Upper lobe of left lung (tissue), 6 donors: ENCODE data around the gene OPN1SW. TPM values are rescaled to one million over a fixed set of nuclear protein-coding genes. Genes with fewer than 3 reads are reported as not detected.

ENCODE experiments used
- ATAC-seq, 2 donors: fragments of 200-7000 bp; cut with Tn5 transposase; one replicate each; pipeline ENCODE4 v1.9.1; 2022; ENCODE audit warnings: mild to moderate bottlenecking in 2 of 2, moderate library complexity in 2 of 2; ENCODE audit not compliant: low FRiP score in 2 of 2
- DNase-seq, 2 donors: peaks; one replicate each; pipeline ENCODE4 v3.0.0-alpha.2; 2019 to 2020
- H3K27ac ChIP-seq, 4 donors: fragments of 200-600 bp; sonication (generic); one replicate each; pipeline ENCODE4 v1.5.1; 2016 to 2019
- H3K27me3 ChIP-seq, 4 donors: fragments of 200-600 bp; sonication (generic); one replicate each; pipeline ENCODE4 v1.5.1; 2017 to 2019
- H3K36me3 ChIP-seq, 4 donors: fragments of 200-600 bp; sonication (generic); one replicate each; pipeline ENCODE4 v1.5.1; 2016 to 2019
- H3K4me1 ChIP-seq, 4 donors: fragments of 200-600 bp; sonication (generic); one replicate each; pipeline ENCODE4 v1.5.1; 2018 to 2019
- H3K4me3 ChIP-seq, 4 donors: fragments of 200-600 bp; sonication (generic); one replicate each; pipeline ENCODE4 v1.5.1; 2017 to 2019; ENCODE audit warnings: mild to moderate bottlenecking in 2 of 4, moderate library complexity in 1 of 4
- H3K9me3 ChIP-seq, 4 donors: fragments of 200-600 bp; sonication (generic); one replicate each; pipeline ENCODE4 v1.5.1; 2018 to 2019
- EP300 ChIP-seq, 4 donors: sonication (generic); formaldehyde crosslinking; IDR thresholded peaks; one replicate each; pipeline ENCODE4 v1.5.1; 2017; ENCODE audit warnings: antibody characterized with exemption in 4 of 4, control low read depth in 2 of 4
- POLR2A ChIP-seq, 4 donors: fragments of 450-650 bp; IDR thresholded peaks; one replicate each; pipeline ENCODE4 v1.5.1; 2016 to 2017; ENCODE audit warnings: antibody characterized with exemption in 4 of 4, mild to moderate bottlenecking in 2 of 4
- POLR2AphosphoS5 ChIP-seq, 2 donors: sonication (generic); formaldehyde crosslinking; IDR thresholded peaks; one replicate each; pipeline ENCODE4 v1.5.1; 2017; ENCODE audit warnings: antibody characterized with exemption in 2 of 2
- WGBS, 2 donors: methylation state at CpG; one replicate each; pipeline ENCODE4 v1.1.5; 2017 to 2018; 5-methylcytosine and 5-hydroxymethylcytosine counted together
- total RNA-seq, 6 donors: library from RNA; depleted of rRNA in 4 of 6; stranded (reverse); fragments of >200 nt in 4 of 6; gene quantifications; one replicate each; pipeline versions ENCODE4 v1.1.0 to v1.2.1, GENCODE V29; 2016 to 2021
- TF ChIP-seq, protein P1 (sequence below), 6 experiments: fragments of 450-650 bp in 4 of 6; fragments of 200-600 bp in 2 of 6; sonication (generic) in 2 of 6; IDR thresholded peaks; one replicate each; pipeline ENCODE4 v1.5.1; 2016 to 2019; ENCODE audit warnings: antibody characterized with exemption in 6 of 6
- donor health status: DM: no; HTN: no; CAD: no; lungs with moderate emphysema.
- donor health status: DM: no; HTN: yes; CAD: no; lungs with severe emphysema.

Gene OPN1SW
- total RNA-seq, 6 donors from 2014 or later, result not detected

DNA sequence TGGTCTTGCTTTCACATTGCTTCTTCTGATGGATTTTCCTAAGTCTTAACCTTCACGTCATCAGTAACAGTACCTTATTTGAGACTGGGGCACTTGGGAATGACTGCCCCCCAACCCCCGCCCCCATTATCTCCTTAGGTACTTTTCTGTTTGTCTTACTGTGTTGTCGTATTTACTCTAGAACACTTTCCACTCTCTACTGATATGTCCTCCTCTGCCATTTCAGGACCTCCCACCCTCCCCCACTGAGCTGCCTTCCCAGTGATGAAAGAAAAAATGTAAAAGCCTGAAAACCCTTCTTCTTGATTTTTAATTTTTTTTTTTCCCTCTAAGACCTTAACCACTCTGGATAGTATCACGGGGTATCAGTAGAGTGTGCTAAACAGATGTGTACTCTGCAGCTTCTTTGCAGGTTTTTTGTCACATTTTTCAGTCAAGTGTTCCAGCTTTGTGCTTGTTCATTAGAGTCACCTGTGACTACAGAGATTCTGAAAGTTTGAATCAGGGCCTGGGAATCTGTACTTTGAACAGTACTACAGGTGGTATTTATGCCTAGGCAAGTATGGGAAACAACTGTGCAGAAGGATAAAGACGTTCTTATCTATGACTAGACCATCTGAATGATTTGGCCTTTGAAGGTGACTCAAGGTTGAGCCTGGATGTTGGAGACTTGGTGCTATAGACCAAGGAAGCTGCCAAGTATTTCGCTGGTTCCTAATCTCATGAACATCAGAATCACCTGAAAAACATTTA, 28.1 kb downstream of the OPN1SW start:
- DNase-seq (no peak), ATAC-seq (no peak)
- no peaks in the 10 kb centered on the region for H3K27me3 ChIP-seq
- no peak overlapping the region for H3K4me3 ChIP-seq
- H3K27ac ChIP-seq, result no peak overlapping the region
- H3K4me1 ChIP-seq, result peaks cover 0 to 13% (median 0%) of the 10 kb centered on the region in 4 donors
- H3K36me3 ChIP-seq, result peaks cover 11 to 47% (median 23%) of the 10 kb centered on the region in 4 donors
- no peak for TF ChIP-seq EP300 (IDR thresholded peaks at IDR 0.05)
- no peak for TF ChIP-seq POLR2AphosphoS5 (IDR thresholded peaks at IDR 0.05)
- H3K9me3 ChIP-seq, result no peaks in the 10 kb centered on the region
- 77 to 85% methylated on average over 6 of the region's 6 CpGs for WGBS, 2 donors

DNA sequence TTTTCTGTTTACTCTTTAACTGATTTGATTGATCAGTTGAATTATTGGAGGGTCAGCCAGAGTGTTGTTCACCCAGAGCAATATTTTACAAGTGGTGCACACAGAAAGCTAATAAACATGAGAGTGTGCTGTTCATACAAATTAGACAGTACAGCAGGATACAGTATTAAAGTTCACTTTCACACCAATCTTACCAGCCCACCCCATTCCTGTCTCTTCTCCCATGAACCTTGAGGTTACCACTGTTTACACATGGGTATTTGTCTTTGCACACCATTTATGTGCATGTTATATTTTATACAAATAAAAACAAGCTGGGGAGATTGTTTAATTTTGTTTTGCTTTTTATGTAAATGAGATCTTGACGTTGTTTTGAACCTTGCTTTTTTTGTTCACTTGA, 29.9 kb downstream of the OPN1SW start:
- peaks cover 7 to 31% (median 17%) of the 10 kb centered on the region in 4 donors for H3K4me1 ChIP-seq
- no peak overlapping the region for H3K4me3 ChIP-seq
- ATAC-seq (no peak), DNase-seq (no peak)
- H3K27ac ChIP-seq, result no peak overlapping the region
- 74 to 83% methylated on average over 1 of the region's 1 CpG for WGBS, 2 donors
- TF ChIP-seq POLR2A (IDR thresholded peaks at IDR 0.05) (no peak), EP300 (IDR thresholded peaks at IDR 0.05) (no peak), POLR2AphosphoS5 (IDR thresholded peaks at IDR 0.05) (no peak)
- TF ChIP-seq, protein P1, sequence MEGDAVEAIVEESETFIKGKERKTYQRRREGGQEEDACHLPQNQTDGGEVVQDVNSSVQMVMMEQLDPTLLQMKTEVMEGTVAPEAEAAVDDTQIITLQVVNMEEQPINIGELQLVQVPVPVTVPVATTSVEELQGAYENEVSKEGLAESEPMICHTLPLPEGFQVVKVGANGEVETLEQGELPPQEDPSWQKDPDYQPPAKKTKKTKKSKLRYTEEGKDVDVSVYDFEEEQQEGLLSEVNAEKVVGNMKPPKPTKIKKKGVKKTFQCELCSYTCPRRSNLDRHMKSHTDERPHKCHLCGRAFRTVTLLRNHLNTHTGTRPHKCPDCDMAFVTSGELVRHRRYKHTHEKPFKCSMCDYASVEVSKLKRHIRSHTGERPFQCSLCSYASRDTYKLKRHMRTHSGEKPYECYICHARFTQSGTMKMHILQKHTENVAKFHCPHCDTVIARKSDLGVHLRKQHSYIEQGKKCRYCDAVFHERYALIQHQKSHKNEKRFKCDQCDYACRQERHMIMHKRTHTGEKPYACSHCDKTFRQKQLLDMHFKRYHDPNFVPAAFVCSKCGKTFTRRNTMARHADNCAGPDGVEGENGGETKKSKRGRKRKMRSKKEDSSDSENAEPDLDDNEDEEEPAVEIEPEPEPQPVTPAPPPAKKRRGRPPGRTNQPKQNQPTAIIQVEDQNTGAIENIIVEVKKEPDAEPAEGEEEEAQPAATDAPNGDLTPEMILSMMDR (IDR thresholded peaks at IDR 0.05), result no peak
- no peaks in the 10 kb centered on the region for H3K27me3 ChIP-seq
- no peaks in the 10 kb centered on the region for H3K9me3 ChIP-seq
- H3K36me3 ChIP-seq, result peaks cover 11 to 31% (median 16%) of the 10 kb centered on the region in 4 donors

DNA sequence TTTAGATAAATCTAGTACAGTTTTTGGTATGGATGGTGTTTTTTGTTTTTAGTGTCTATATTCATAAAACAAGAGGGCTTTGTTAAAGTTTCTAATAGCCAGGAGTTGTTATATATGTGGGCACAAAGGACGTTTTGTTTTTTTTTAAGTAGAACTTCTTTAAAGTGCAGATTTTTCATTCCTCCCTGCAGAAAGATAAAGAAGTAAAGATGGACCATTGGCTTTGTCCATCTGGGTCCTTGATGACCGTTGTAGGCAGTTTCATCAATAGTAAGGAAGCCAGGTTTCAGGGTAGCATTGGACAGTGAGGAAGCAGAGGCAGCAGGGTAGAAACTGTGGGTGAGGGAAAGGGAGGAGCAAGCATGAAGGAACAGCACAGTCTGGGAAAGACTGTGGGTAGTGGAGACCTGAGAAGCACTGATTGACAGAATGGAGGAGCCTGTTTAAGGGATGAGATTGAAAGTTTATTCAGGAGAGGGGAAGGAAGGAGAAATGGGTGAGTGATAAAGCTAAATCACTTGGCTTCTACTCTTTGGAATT, 31.2 kb downstream of the OPN1SW start:
- ATAC-seq (no peak), DNase-seq (no peak)
- 74 to 76% methylated on average over 2 of the region's 2 CpGs for WGBS, 2 donors
- Histone ChIP-seq H3K27me3 (no peaks in the 10 kb centered on the region), H3K27ac (no peak overlapping the region), H3K9me3 (no peaks in the 10 kb centered on the region), H3K4me1 (peaks cover 16 to 42% (median 26%) of the 10 kb centered on the region in 4 donors), H3K36me3 (peaks cover 8 to 18% (median 10%) of the 10 kb centered on the region in 4 donors), H3K4me3 (no peak overlapping the region)
- no peak for TF ChIP-seq POLR2AphosphoS5 (IDR thresholded peaks at IDR 0.05)
- no peak for TF ChIP-seq EP300 (IDR thresholded peaks at IDR 0.05)
- no peak for TF ChIP-seq POLR2A (IDR thresholded peaks at IDR 0.05)

DNA sequence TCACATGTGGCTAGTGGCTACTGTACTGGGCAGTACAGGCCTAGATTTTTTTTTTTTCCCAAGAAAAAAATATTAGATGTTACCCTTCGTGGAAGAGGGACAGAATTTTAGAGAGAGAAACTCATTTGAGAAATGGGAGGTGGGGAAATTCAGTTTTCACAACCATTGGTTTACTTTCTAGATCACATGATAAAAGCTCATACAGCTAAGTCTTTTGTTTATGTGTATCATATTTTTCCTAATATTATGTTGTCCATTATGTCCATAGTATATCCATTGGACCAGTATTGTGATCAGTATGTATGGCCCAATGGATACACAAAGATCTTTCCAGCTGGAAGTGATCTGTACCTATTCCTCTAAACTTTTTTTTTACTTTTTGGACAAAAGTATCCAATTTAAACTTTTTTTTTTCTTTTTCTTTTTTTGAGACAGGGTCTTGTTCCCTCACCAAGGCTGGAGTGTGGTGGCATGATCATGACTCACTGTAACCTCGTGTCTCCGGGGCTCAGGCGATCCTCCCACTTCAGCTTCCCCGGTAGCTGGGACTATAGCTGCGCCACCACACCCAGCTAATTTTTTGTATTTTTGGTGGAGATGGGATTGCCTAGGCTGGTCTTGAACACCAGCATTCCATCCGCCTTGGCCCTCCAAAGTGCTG, 32.4 kb downstream of the OPN1SW start:
- Histone ChIP-seq H3K27me3 (no peaks in the 10 kb centered on the region), H3K4me3 (no peak overlapping the region), H3K4me1 (peaks cover 20 to 47% (median 29%) of the 10 kb centered on the region in 4 donors), H3K27ac (no peak overlapping the region), H3K9me3 (no peaks in the 10 kb centered on the region), H3K36me3 (peaks cover 0 to 6% (median 0%) of the 10 kb centered on the region in 4 donors)
- TF ChIP-seq EP300 (IDR thresholded peaks at IDR 0.05) (no peak), POLR2A (IDR thresholded peaks at IDR 0.05) (no peak), POLR2AphosphoS5 (IDR thresholded peaks at IDR 0.05) (no peak)
- TF ChIP-seq, protein P1 (IDR thresholded peaks at IDR 0.05), result no peak
- 83 to 88% methylated on average over 7 of the region's 7 CpGs for WGBS, 2 donors
- no peak for ATAC-seq
- peak in 1 of 2 donors; percentile 37 for DNase-seq

DNA sequence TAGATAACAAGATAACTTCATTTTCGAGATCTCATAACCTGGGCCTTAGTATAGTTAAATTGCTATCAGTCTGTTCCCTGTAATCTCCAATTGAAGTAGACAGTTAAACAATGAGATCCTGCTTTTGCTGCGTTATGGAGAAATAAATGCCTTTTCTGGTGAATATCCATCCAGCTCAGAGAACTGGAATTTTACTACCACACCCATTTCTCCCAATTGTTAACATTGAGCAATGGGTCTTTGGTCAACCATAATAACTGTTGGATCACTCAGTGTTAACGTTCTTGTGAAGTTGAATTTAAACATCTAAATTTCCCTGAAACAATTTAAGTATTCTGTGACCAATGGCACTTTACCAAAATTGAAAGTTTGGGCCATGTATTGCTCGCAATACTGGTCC, 33.4 kb downstream of the OPN1SW start:
- H3K9me3 ChIP-seq, result no peaks in the 10 kb centered on the region
- no peaks in the 10 kb centered on the region for H3K36me3 ChIP-seq
- DNase-seq (no peak), ATAC-seq (no peak)
- H3K4me1 ChIP-seq, result peaks cover 21 to 52% (median 30%) of the 10 kb centered on the region in 4 donors
- TF ChIP-seq POLR2AphosphoS5 (IDR thresholded peaks at IDR 0.05) (no peak), EP300 (IDR thresholded peaks at IDR 0.05) (no peak), POLR2A (IDR thresholded peaks at IDR 0.05) (no peak)
- TF ChIP-seq, protein P1 (IDR thresholded peaks at IDR 0.05), result no peak
- H3K4me3 ChIP-seq, result no peak overlapping the region
- no peaks in the 10 kb centered on the region for H3K27me3 ChIP-seq
- 66 to 70% methylated on average over 4 of the region's 4 CpGs for WGBS, 2 donors
- H3K27ac ChIP-seq, result no peak overlapping the region
